ENCODE data around the gene MVD. TPM values are rescaled to one million over a fixed set of nuclear protein-coding genes. Genes with fewer than 3 reads are reported as not detected.

The MVD gene
- total RNA-seq, 1 experiment from 2014 or later, result 119 TPM

GRCh38 chr16:88691924-88692560, 29.2 kb upstream of the MVD start:
- H3K4me2 ChIP-seq (ENCODE audit: low read length), result no peak overlapping the region
- BruUV-seq (replicated peaks), result no TSS peak
- ATAC-seq (no peak), DNase-seq (ENCODE audit: low read depth, low spot score) (no peak)
- no peaks in the 10 kb centered on the region for H3K27me3 ChIP-seq (ENCODE audit: insufficient read depth, low read length)
- H4K20me1 ChIP-seq (ENCODE audit: insufficient read depth), result no peaks in the 10 kb centered on the region
- no peak overlapping the region for H2AFZ ChIP-seq (ENCODE audit: low read depth, low read length, poor library complexity, severe bottlenecking)
- H3K36me3 ChIP-seq (ENCODE audit: control insufficient read depth in 1 of 2, insufficient read depth in 2 of 2, low read length in 2 of 2), result no peaks in the 10 kb centered on the region
- ChIA-PET CTCF (no interaction called here), RAD21 (ENCODE audit: low non-redundant PET in 1 of 2, low total read pairs in 2 of 2, uncharacterized antibody in 2 of 2, unreplicated experiment in 2 of 2) (no interaction called here), POLR2A (interaction anchor here (0.6 kb wide), 1 partner anchor 8 kb away, joined by 5 read pairs; no protein-coding TSS in a partner anchor)
- intact Hi-C loops (cut with micrococcal nuclease), result no loop called here
- H3K4me3 ChIP-seq (replicated peaks in 1 of 2; ENCODE audit: low read depth in 1 of 2, low read length in 2 of 2), result no peak overlapping the region
- no peaks in the 10 kb centered on the region for H3K9me3 ChIP-seq (ENCODE audit: control insufficient read depth in 1 of 2, insufficient read depth in 1 of 2, low read depth in 1 of 2, low read length in 2 of 2)
- H3K9me2 ChIP-seq (ENCODE audit: insufficient read depth), result no peaks in the 10 kb centered on the region
- H3K9ac ChIP-seq (ENCODE audit: low read length), result no peak overlapping the region
- TF ChIP-seq JUND (IDR thresholded peaks at IDR 0.05), result no peak
- TF ChIP-seq ZNF274 (IDR thresholded peaks at IDR 0.05; ENCODE audit: low read depth, low read length), result no peak
- no peaks in the 10 kb centered on the region for H3K79me2 ChIP-seq (ENCODE audit: insufficient read depth, low read length)
- peaks cover 12 to 15% of the 10 kb centered on the region in 2 experiments for H3K4me1 ChIP-seq (ENCODE audit: control insufficient read depth in 1 of 2, insufficient read depth in 2 of 2, low read length in 2 of 2)
- H3K27ac ChIP-seq (ENCODE audit: low read depth, low read length), result no peak overlapping the region

GRCh38 chr16:88691129-88691813, 28.4 kb upstream of the MVD start:
- DNase-seq (ENCODE audit: low read depth, low spot score), result no peak
- Histone ChIP-seq H2AFZ (ENCODE audit: low read depth, low read length, poor library complexity, severe bottlenecking) (no peak overlapping the region), H3K79me2 (ENCODE audit: insufficient read depth, low read length) (no peaks in the 10 kb centered on the region), H3K27ac (ENCODE audit: low read depth, low read length) (no peak overlapping the region; the same call in 1 of the 2 replicates), H3K9me3 (ENCODE audit: control insufficient read depth in 1 of 2, insufficient read depth in 1 of 2, low read depth in 1 of 2, low read length in 2 of 2) (no peaks in the 10 kb centered on the region), H3K4me2 (ENCODE audit: low read length) (no peak overlapping the region), H3K9me2 (ENCODE audit: insufficient read depth) (no peaks in the 10 kb centered on the region), H3K4me1 (ENCODE audit: control insufficient read depth in 1 of 2, insufficient read depth in 2 of 2, low read length in 2 of 2) (peaks cover 16 to 22% of the 10 kb centered on the region in 2 experiments), H4K20me1 (ENCODE audit: insufficient read depth) (no peaks in the 10 kb centered on the region), H3K4me3 (replicated peaks in 1 of 2; ENCODE audit: low read depth in 1 of 2, low read length in 2 of 2) (no peak overlapping the region), H3K36me3 (ENCODE audit: control insufficient read depth in 1 of 2, insufficient read depth in 2 of 2, low read length in 2 of 2) (no peaks in the 10 kb centered on the region), H3K27me3 (ENCODE audit: insufficient read depth, low read length) (no peaks in the 10 kb centered on the region), H3K9ac (ENCODE audit: low read length) (no peak overlapping the region)
- BruUV-seq (replicated peaks), result no TSS peak
- ChIA-PET RAD21 (ENCODE audit: low non-redundant PET in 1 of 2, low total read pairs in 2 of 2, uncharacterized antibody in 2 of 2, unreplicated experiment in 2 of 2) (no interaction called here), POLR2A (interaction anchor here (0.6 kb wide), 1 partner anchor 8 kb away, joined by 5 read pairs; no protein-coding TSS in a partner anchor), CTCF (no interaction called here)
- intact Hi-C loops (cut with micrococcal nuclease), result no loop called here
- no peak for TF ChIP-seq RAD21 (IDR thresholded peaks at IDR 0.05; ENCODE audit: low read depth)
- no peak for TF ChIP-seq POLR2AphosphoS5 (IDR thresholded peaks at IDR 0.05; ENCODE audit: low read depth, low read length)
- no peak for TF ChIP-seq CBX3 (IDR thresholded peaks at IDR 0.05; ENCODE audit: low read depth)
- no peak for TF ChIP-seq CEBPB (IDR thresholded peaks at IDR 0.05; ENCODE audit: low read depth)
- no peak for ATAC-seq
